ENCODE results near the gene OTOR.

The OTOR gene

GRCh38 chr20:16748308-16748900 is at the start of gene OTOR:
TSS of gene OTOR (plus strand) at chr20:16748358. CDS start at chr20:16748402, 44 bp downstream.
- DNase-seq (ENCODE audit: low read depth, low spot score), result no peak

GRCh38 chr20:16699293-16699692 is 48.9 kb upstream of the OTOR start:
- DNase-seq (ENCODE audit: low read depth, low spot score), result no peak

- DNase-seq (ENCODE audit: low read depth, low spot score), result no peak
Observed at GRCh38 chr20:16701296-16701695, 46.9 kb upstream of the OTOR start.

- DNase-seq (ENCODE audit: low read depth, low spot score), result no peak
Observed at GRCh38 chr20:16703570-16703969, 44.6 kb upstream of the OTOR start.

- DNase-seq (ENCODE audit: low read depth, low spot score), result no peak
Observed at GRCh38 chr20:16707674-16708073, 40.5 kb upstream of the OTOR start.

GRCh38 chr20:16708602-16709001 is 39.6 kb upstream of the OTOR start:
- DNase-seq (ENCODE audit: low read depth, low spot score), result no peak

GRCh38 chr20:16709017-16709416 is 39.1 kb upstream of the OTOR start:
- no peak for DNase-seq (ENCODE audit: low read depth, low spot score)

- no peak for DNase-seq (ENCODE audit: low read depth, low spot score)
Observed at GRCh38 chr20:16710781-16711180, 37.4 kb upstream of the OTOR start.

GRCh38 chr20:16711661-16712258 is 36.4 kb upstream of the OTOR start:
- no peak for DNase-seq (ENCODE audit: low read depth, low spot score)

- no peak for DNase-seq (ENCODE audit: low read depth, low spot score)
Observed at GRCh38 chr20:16712511-16712947, 35.6 kb upstream of the OTOR start.

- no peak for DNase-seq (ENCODE audit: low read depth, low spot score)
Observed at GRCh38 chr20:16713066-16713465, 35.1 kb upstream of the OTOR start.

- DNase-seq (ENCODE audit: low read depth, low spot score), result no peak
Observed at GRCh38 chr20:16714242-16714641, 33.9 kb upstream of the OTOR start.

GRCh38 chr20:16714751-16715150 is 33.4 kb upstream of the OTOR start:
- no peak for DNase-seq (ENCODE audit: low read depth, low spot score)

- no peak for DNase-seq (ENCODE audit: low read depth, low spot score)
Observed at GRCh38 chr20:16719421-16719820, 28.7 kb upstream of the OTOR start.

GRCh38 chr20:16729080-16729479 is 19.1 kb upstream of the OTOR start:
- DNase-seq (ENCODE audit: low read depth, low spot score), result no peak

GRCh38 chr20:16729565-16730460 is 18.3 kb upstream of the OTOR start, which contains the start of gene SNRPB2:
TSS of gene SNRPB2 (plus strand) at chr20:16730026. CDS start at chr20:16731703, 1,677 bp downstream.
- peak; percentile 83 for DNase-seq (ENCODE audit: low read depth, low spot score)

- DNase-seq (ENCODE audit: low read depth, low spot score), result no peak
Observed at GRCh38 chr20:16732506-16733152, 15.5 kb upstream of the OTOR start.

- DNase-seq (ENCODE audit: low read depth, low spot score), result no peak
Observed at GRCh38 chr20:16740365-16741072, 7.6 kb upstream of the OTOR start.

- DNase-seq (ENCODE audit: low read depth, low spot score), result no peak
Observed at GRCh38 chr20:16744178-16744807, 3.9 kb upstream of the OTOR start.

GRCh38 chr20:16745204-16745603 is 3.0 kb upstream of the OTOR start:
- DNase-seq (ENCODE audit: low read depth, low spot score), result no peak

GRCh38 chr20:16747291-16747811 is 807 bp upstream of the OTOR start:
- DNase-seq (ENCODE audit: low read depth, low spot score), result no peak

All from brain pericyte (primary cell).